ENCODE measurements around the gene WDR5B. TPM values are rescaled to one million over a fixed set of nuclear protein-coding genes. Genes with fewer than 3 reads are reported as not detected.
A peak's percentile ranks its signal among the peaks of the same experiment; 100 is the strongest.

Gene WDR5B
- polyA plus RNA-seq, 1 experiment, result 8.5 TPM

- CTCF ChIA-PET, result interaction anchor here (0.6 to 1.6 kb wide), 3 partner anchors 17 to 70 kb away, joined by 3 to 6 read pairs (median 5); partner anchors contain the start of gene FAM162A
- H3K27me3 ChIP-seq (ENCODE audit: control insufficient read depth, insufficient read depth, low read length), result no peaks in the 10 kb centered on the region
- no peak overlapping the region for H3K27ac ChIP-seq (ENCODE audit: low read depth, low read length)
- H3K9me3 ChIP-seq (ENCODE audit: control insufficient read depth, insufficient read depth, low read length), result no peaks in the 10 kb centered on the region
- POLR2A ChIA-PET, result interaction anchor here (1.0 kb wide), 1 partner anchor 12 kb away, joined by 3 read pairs; no protein-coding TSS in a partner anchor
- H3K4me3 ChIP-seq (ENCODE audit: low read depth, low read length), result no peak overlapping the region
- no peak for DNase-seq (ENCODE audit: low read depth, low spot score)
- TF ChIP-seq CTCF (IDR thresholded peaks at IDR 0.05; ENCODE audit: low read depth, low read length), result no peak
Observed at GRCh38 chr3:122421101-122421500, 5.2 kb upstream of the WDR5B start.

- ChIA-PET POLR2A (no interaction called here), CTCF (interaction anchor here (0.5 to 2.9 kb wide), 3 partner anchors 24 to 610 kb away, joined by 3 to 11 read pairs (median 11); partner anchors contain the start of gene SEMA5B)
- peak overlapping the region; percentile 25 for H3K27ac ChIP-seq (ENCODE audit: low read depth, low read length)
Observed at GRCh38 chr3:122416966-122417365, 1.1 kb upstream of the WDR5B start.

GRCh38 chr3:122415104-122415744 lies 638 bp downstream of the WDR5B start:
- Histone ChIP-seq H3K4me3 (ENCODE audit: low read depth, low read length) (peak overlapping the region; percentile 95), H3K9me3 (ENCODE audit: control insufficient read depth, insufficient read depth, low read length) (no peaks in the 10 kb centered on the region), H3K27me3 (ENCODE audit: control insufficient read depth, insufficient read depth, low read length) (no peaks in the 10 kb centered on the region), H3K27ac (ENCODE audit: low read depth, low read length) (peak overlapping the region; percentile 84)
- no peak for DNase-seq (ENCODE audit: low read depth, low spot score)
- POLR2A ChIA-PET, result interaction anchor here (0.6 kb wide), 1 partner anchor 314 kb away, joined by 5 read pairs; no protein-coding TSS in a partner anchor
- CTCF ChIA-PET, result interaction anchor here (1.1 to 2.9 kb wide), 3 partner anchors 18 to 264 kb away, joined by 3 to 11 read pairs (median 11); no protein-coding TSS in a partner anchor
- TF ChIP-seq CTCF (IDR thresholded peaks at IDR 0.05; ENCODE audit: low read depth, low read length), result no peak

More at GRCh38 chr3:122416966-122417365, 1.1 kb upstream of the WDR5B start:
- Histone ChIP-seq H3K9me3 (ENCODE audit: control insufficient read depth, insufficient read depth, low read length) (no peaks in the 10 kb centered on the region), H3K27me3 (ENCODE audit: control insufficient read depth, insufficient read depth, low read length) (no peaks in the 10 kb centered on the region), H3K4me3 (ENCODE audit: low read depth, low read length) (peak overlapping the region; percentile 95)
- no peak for TF ChIP-seq CTCF (IDR thresholded peaks at IDR 0.05; ENCODE audit: low read depth, low read length)
- no peak for DNase-seq (ENCODE audit: low read depth, low spot score)

GRCh38 chr3:122414391-122414790 lies 1.5 kb downstream of the WDR5B start:
- CTCF ChIA-PET, result no interaction called here
- H3K4me3 ChIP-seq (ENCODE audit: low read depth, low read length), result no peak overlapping the region
- H3K9me3 ChIP-seq (ENCODE audit: control insufficient read depth, insufficient read depth, low read length), result no peaks in the 10 kb centered on the region
- H3K27ac ChIP-seq (ENCODE audit: low read depth, low read length), result no peak overlapping the region
- DNase-seq (ENCODE audit: low read depth, low spot score), result no peak
- TF ChIP-seq CTCF (IDR thresholded peaks at IDR 0.05; ENCODE audit: low read depth, low read length), result no peak
- POLR2A ChIA-PET, result no interaction called here
- no peaks in the 10 kb centered on the region for H3K27me3 ChIP-seq (ENCODE audit: control insufficient read depth, insufficient read depth, low read length)

GRCh38 chr3:122410639-122411038 lies 5.2 kb downstream of the WDR5B start:
- H3K27ac ChIP-seq (ENCODE audit: low read depth, low read length), result no peak overlapping the region
- no peak for DNase-seq (ENCODE audit: low read depth, low spot score)
- H3K27me3 ChIP-seq (ENCODE audit: control insufficient read depth, insufficient read depth, low read length), result no peaks in the 10 kb centered on the region
- no peaks in the 10 kb centered on the region for H3K9me3 ChIP-seq (ENCODE audit: control insufficient read depth, insufficient read depth, low read length)
- H3K4me3 ChIP-seq (ENCODE audit: low read depth, low read length), result no peak overlapping the region
- POLR2A ChIA-PET, result no interaction called here
- CTCF ChIA-PET, result interaction anchor here (1.2 to 2.8 kb wide), 4 partner anchors 18 to 269 kb away, joined by 5 to 12 read pairs (median 5); partner anchors contain the start of gene FAM162A
- TF ChIP-seq CTCF (IDR thresholded peaks at IDR 0.05; ENCODE audit: low read depth, low read length), result no peak
